T1000 (cell line): ENCODE data around the gene MALT1.
A peak's percentile ranks its signal among the peaks of the same experiment; 100 is the strongest.
"Not testable (repeated sequence)": the region's sequence is repeated elsewhere in the genome, so short reads cannot be mapped to it uniquely, and the experiment has no call there.

Experiments used
- DNase-seq: peaks from one replicate; lab custom pipeline; 2025; ENCODE audit warnings: mixed read lengths; lab: John Stamatoyannopoulos, UW

The MALT1 gene

DNA sequence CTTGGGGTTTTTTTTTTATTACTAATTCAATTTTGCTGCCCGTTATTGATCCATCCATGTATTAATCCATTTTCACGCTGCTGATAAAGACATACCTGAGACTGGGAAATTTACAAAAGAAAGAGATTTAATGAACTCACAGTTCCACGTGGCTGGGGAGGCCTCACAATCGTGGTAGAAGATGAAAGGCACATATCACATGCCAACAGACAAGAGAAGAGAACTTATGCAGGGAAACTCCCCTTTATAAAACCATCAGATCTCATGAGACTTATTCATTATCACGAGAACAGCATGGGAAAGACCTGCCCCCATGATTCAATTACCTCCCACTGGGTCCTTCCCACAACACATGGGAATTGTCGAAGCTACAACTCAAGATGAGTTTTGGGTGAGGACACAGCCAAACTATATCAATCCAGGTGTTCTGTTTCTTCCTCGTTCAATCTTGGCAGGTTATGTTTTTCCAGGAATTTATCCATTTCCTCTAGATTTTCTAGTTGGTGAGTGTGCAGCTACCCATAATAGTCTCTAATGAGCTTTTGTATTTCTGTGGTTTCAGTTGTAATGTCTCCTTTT lies 18.0 kb upstream of the MALT1 start:
- not testable (repeated sequence) for DNase-seq

DNA sequence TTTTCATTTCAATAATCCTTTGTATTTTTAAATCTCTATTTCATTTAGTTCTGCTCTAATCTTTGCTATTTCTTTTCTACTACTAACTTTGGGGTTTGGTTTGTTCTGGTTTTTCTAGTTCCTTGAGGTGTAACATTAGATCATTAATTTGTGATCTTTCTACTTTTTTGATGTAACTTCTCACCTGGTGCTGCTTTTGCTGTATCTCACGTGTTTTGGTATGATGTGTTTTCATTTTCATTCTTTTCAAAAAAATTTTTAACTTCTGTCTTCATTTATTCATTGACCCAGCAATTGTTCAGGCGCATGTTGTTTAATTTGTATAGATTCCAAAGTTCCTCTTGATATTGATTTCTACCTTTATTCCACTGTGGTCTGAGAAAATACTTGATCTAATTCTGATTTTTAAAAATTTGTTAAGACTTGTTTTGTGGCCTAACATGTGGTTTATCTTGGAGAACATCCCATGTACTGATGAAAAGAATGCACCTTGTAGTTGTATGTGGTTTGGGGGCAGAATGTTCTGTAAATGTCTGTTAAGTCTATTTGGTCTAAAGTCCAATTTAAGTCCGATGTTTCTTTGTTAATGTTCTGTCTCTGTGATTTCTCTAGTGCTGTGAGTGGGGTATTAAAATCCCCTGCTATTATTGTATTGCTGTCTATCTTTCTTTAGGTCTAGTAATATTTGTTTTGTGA lies 17.3 kb upstream of the MALT1 start:
- DNase-seq = no peak

DNA sequence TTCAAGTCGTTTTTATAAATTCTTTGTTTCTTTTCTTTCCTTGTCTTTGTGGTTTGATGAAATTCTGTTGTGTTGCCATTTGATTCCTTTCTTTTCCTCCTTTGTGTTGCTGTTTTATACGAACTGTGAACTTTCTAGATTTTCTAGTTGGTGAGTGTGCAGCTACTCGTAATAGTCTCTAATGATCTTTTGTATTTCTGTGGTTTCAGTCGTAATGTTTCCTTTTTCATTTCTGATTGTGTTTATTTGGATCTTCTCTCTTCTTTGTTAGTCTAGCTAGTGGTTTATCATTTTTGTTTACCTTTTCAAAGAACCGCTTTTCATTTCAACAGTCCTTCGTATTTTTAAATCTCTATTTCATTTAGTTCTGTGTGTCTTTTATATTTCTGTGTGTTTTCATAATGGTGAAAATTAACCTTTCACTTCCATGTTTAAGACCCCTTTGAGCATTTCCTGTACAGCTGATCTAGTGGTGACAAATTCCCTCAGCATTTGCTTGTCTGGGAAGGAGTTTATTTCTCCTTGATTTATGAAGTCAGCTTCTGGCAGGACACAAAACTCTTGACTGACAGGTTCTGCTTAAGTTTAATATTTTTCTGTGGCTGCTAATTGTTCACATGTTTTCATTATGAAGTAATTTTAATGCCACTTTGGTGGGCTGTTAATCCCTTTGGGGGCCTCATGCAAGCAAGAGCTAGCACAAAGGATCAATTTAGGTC lies 16.2 kb upstream of the MALT1 start:
- DNase-seq = no peak

DNA sequence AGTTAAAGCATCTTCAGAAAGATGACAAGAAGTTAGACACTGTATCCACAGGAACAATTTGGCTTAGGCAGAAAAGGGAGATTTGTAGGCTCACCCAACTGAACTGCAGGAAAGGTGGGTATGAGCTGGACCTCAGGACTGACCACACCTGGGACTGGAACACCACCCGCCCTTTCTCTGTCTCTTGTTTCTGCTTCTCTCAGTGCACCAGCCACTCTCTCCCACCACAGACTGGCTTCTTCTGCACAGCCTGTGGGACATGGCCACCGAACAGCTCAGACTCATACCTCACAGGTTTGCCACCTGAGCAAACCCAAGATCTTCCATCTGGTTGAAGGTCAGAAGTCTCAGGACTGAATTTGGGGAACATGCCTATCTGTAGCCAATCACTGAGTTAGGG lies 14.2 kb upstream of the MALT1 start:
- no peak for DNase-seq

DNA sequence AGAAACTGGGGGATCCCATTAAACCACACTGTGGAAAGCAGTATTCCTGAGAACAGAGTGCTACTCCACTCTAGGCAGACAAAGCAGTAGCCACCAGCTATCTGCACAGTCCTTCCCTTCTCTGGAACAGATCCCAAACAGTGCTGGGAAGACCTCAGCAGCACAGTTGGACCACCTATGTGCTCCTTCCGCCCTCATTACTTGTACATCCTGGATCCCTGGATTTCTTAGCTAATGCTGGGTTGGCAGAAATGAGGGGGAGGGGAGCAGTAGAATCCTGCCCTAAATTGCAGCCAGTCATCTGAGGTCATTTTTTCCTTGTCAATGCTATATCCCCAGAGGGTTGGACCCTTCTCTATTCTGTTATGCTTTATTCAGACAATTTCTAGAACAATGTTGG lies 13.8 kb upstream of the MALT1 start:
- DNase-seq = no peak

DNA sequence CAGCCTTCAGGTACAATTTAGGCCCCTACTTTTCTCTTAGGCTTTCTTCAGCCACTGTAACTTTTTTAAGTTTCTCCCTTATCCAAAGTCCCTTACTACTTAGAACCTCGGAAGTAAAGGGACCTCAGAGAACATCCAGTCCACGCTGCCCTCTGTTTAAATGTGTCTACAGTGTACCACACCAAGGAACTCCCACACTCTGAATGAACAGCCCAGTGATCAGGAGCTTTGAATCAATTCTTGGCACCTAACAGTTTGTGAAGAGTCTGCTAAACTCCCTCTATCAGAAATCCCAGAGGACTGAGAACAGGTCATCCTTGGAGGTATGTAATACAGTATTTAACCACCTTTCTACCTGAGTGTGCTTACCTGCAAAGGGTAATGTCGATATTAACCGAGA lies 11.6 kb upstream of the MALT1 start:
- no peak for DNase-seq

DNA sequence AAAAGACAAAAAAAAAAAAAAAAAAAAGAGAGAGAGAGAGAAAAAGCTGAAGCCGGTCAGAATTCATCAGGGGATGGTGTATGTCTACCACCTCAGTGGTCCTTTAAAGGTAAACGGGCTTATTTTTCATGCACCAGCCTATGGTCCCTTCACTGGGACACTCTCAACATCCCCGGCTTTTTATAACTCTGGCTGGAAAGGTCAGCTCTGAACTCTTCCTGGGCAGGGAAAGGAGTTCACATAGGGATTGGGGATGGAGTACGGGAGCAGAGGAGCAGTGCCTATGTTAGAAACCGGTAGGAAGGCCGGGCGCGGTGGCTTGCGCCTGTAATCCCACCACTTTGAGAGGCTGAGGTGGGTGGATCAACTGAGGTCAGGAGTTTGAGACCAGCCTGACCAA lies 10.3 kb upstream of the MALT1 start:
- DNase-seq = no peak

DNA sequence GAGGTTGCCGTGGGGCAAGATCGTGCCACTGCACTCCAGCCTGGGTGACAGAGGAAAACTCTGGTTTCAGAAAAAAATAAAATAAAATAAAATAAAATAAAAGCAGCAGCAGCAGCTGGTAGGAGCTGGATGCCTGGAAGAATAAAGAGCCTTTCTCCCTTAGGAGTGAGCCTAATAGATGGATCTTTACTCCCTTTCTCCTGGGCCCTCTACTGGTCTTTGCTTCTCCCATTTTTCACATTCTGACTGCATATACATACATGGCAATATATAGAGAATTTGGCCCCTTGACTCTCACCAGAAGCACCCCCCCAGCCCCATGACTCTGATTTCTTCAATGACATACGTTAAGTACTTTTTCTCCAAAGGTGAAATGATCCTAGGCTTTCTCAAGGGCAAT lies 9.8 kb upstream of the MALT1 start:
- DNase-seq = no peak

DNA sequence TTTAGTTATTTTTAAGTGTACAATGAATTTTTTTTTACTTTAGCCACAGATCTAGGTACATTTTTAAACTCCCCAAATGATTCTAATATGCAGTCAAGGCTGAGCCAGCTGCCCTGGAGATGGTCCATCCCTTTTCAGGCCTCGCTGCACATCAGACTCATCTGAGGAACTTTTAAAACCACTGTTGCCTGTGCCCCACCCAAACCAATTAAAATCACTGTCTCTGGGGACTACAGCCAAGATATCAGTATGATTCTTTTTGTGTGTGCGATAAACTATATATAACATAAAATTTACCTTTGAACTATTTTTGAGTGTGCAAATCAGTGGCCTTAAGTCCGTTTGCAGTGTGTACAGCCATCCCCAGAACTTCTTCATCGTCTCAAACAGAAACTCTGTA lies 9.1 kb upstream of the MALT1 start:
- DNase-seq = no peak

DNA sequence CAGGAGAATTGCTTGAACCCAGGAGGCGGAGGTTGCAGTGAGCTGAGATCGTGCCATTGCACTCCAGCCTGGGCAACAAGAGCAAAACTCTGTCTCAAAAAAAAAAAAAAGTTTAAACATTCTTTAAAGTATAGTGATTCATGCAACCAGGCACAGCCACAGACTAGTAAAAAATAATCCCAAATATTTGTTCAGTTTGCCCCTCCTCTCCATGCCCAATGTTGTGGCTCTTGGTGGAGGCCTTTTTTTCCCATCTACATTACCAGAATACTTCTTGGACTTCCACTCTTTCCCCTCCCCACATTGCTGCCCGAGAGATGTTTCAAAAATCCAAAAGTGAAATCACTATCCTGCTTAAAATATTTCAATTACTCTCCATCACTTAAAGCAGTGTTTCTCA lies 5.1 kb upstream of the MALT1 start:
- DNase-seq = no peak

DNA sequence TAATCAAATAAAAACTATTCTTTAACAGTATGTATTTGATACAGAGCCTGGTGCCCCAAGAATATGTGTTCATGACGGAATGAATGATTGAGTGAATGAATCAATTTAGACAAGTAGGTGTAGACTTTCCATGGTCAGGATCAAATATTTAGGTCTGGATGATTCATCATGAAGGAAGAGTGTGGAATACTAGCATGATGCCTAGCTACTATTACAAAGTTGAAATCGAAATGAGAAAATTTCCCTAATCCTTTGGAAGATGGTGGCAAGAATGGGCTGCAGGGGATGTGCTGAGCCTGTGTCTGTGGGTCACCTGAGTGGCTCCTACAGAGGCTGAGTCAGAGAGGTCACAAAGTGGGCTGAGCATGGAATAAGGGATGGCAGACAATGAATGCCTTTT lies 3.1 kb upstream of the MALT1 start:
- DNase-seq = no peak

DNA sequence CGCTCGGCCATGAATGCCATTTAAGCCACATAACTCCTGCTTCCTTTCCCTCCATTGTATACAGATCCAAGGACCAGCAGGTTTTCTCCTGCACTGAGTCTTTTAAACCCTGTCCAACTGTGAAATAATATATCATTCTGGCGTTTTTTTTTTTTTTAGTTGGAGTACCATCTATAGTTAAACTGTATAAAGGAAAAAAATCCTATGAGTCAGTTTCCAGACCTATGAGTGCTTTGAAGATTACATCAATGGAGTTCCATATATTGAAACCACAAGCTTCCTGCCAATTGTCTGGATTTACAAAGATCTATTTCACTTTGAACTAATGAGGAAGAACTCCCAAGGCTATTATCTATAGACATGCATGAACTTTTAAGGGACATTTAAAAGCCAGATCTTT lies 2.4 kb upstream of the MALT1 start:
- DNase-seq = no peak

DNA sequence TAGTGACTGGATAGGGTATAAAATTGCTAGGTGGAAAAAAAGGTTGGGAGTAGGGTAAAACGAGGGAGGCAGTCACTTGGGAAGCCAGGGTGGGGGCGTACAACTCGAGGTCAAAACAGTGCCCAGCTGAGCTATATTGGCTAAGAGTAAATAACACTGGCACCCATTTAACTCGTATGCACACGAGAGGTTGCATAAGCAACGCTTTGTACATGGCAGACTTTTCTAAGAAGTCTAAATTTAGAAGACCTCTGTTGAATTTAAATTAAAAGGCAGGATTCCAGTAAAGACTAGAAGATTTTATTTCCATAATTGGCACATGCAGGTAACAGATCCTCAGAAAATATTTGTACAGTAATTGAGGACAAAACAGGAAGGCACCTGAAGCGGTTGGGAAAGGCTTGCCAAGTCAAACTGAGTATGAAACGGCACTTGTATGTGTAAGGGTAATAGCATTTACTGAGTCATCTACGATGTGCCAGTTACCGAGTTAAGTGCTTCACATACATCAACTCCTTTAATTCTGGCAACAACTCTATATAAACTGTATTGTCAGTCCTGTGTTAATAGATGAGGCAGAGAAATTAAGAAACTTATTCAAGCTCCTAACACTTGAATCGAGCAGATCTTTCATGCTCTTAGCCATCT lies 1.4 kb upstream of the MALT1 start:
- no peak for DNase-seq

DNA sequence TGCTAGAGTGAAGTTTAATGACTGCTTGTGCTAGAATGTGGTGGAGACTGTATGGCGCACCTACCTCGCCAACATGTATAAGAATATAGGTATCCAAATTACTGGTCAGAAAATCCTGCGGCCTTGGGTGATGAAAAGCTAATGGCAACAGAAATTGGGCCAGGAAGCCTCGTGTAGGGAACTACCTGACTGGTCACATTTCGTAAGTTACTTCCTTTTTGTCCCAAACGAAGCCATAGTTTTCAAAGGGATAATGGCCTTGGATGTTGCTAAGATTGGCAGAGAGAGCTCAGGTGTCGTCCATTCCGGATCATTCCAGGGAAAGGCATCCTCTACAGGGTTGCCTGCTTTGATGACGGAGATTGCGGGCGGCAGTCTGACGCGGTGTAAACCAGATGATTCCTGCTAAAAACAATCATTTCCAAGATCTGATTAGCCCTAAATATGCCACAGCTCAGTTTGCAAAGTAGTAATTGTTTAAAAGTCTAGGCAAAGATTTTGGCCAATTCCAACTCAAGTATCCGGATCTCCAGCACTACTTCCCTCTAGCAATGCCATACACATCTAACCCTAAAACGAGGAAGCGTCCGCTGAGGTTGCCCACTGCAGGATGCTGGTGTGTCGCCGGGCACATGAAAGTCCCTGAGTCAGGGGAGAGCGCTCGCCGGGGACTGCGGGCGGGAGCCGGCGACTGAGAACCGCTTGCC lies 708 bp upstream of the MALT1 start:
- no peak for DNase-seq

DNA sequence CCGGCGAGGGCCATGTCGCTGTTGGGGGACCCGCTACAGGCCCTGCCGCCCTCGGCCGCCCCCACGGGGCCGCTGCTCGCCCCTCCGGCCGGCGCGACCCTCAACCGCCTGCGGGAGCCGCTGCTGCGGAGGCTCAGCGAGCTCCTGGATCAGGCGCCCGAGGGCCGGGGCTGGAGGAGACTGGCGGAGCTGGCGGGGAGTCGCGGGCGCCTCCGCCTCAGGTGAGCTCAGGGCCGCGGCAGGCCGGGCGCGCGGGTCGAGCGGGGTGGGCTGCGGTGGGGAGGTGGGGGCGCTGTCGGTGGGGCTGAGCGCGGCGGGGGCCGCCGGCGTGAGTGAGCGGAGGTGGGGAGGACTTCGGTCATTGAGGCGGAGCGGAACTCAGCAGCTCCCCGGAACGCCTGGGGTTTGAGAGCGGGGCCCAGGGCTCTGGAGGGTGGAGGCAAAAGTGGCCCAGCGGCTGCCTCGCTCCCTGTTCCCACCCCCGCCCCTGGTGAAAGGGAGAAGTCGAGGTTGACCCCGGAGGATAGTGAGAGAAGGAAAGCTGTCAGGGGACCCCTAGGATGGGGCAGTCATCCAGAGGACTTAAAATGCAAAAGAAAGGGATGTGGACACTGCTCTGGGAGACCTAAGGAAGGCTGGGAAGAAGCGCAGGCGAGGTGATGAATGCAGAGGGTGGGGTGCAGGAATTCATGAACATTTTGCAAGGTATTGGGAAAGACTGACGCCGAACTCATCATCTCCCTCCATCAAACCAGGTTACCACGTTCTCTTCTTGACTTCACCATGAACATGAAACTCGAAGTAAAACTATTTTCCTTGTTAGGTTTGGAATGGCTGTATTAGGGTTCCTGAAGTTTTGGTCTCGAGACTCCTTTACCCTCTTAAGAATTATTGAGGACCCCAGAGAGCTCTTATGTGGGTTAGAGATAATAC lies 633 bp downstream of the MALT1 start:
- DNase-seq = no peak

DNA sequence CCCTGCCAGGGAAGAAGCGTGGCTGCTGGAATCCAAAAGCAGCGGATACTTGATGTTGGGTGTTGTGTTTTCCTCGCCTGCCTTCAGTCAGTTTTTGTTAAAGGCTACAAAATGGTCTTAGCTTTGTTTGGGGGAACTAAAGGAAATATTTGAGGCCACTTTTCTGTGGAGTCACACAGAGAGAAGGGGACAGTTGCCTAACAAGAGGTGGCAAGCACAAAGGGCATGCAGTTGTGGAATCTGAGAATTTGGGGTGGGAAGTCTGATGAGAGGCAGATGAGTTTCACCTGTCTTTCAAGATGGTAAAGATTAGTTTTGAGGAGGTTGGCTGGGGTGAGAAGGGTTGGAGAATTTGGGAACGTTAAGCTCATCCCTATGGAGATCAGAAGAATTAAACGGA lies 2.9 kb downstream of the MALT1 start:
- DNase-seq = no peak

DNA sequence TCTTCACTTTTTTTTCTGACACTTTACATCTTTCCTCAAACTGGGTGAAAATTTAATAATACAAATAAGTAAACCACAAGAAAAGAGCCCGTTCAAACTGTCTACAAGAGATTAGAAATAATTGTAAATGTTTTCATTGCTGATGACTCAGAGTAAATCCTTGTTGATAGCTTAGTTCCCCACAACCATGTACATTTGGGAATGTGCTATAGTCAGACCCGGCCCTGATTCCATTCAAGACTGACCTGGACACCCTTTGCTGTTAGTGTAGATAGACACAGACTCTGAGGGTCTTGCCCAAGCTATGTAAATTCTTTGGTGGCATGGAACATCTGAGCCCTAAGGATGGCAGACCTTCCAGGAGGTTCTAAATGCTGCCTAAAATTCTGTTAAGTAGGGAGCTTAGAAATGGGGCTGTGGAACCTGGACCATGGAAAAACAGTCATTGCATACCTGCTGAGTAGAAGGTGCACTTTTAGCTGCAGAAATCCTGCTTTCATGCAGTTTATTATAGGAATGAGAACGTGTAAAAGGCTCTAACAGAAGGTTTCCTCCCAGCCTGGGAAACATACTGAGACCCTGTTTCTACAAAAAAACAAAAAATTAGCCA lies 3.7 kb downstream of the MALT1 start:
- no peak for DNase-seq

DNA sequence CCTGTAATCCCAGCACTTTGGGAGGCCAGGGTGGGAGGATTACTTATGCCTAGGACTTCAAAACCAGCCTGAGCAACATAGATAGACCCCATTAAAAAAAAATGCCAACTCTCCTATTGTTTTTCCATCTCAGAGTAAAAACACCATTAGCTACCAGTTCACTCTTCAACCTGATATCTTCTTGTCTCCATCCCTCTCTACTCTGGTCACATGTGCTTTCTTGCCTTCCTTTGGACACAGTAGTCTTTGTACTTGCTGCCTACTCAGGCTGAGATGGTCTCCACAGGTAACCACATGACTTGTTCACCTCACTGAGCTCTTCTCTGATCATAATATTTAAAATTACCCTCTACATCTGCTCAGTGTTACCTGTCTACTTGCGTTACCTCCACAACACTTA lies 5.0 kb downstream of the MALT1 start:
- DNase-seq = no peak

DNA sequence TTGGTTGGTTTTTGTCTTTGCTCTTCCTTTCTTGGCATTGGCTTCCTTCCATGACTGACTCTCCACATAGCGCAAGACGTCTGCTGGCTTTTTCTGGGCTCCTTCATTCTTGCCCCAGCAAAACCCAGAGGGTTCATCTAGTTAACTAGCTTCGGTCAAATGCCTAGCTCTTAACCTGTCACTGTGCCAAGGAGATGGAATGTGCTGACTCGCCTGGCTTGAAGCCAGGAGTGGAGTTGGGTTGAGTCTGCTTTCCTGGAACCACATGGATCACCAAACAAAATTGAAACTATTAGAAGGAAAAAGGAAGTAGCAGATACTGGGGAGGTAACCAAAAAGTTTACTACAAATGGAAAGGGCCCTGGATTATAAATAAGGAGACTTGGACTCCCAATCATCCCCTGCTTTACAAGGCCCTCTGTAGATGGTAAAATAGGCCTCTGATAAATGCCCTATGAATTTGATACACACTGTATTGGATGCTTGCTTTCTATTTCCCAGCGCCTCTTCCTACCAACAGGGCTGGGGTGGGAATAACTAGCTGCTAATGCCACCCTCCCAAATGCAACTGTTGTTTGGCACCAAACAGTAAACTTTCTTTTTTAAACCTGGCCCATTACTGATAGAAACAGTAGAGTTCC lies 11.3 kb downstream of the MALT1 start:
- DNase-seq = peak; percentile 6

DNA sequence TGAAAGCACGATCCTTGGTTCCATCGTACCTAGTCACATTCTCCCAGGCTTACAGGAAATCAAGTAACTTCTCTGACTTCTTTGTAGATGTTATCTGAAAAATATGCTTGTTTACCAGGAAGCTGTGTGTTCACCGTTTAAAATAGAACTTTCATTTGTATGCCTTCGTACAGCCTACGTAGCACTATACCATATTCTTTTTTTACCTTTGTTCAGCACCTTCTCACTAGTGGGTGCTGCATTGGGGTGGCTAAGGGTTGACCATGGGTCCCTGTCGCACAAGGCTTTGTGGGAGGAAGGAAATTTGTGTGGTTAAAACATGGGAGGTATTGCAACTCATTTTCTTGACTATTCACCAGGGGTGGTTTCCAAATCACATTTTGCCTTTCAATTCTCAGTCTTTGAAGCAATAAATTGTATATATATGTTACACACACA lies 16.6 kb downstream of the MALT1 start:
- no peak for DNase-seq
